Stimulated activated CD4-positive, alpha-beta T cell treated with anti-CD3 and anti-CD28 coated beads, Interleukin-4, amount 100 ng/mL, for 48 hours (primary cell): Measurements from ENCODE around the gene THSD4.

ENCODE experiments used
- DNase-seq, 2 donors: peaks; one replicate each; pipeline ENCODE4 v3.0.0-alpha.2; 2020; ENCODE audit warnings: low read depth in 2 of 2

THSD4 gene

GRCh38 chr15:71114887-71115566 is at the start of gene THSD4:
THSD4 (plus strand) TSS chr15:71115471.
- peak; percentile 55 to 59 for DNase-seq

- no peak for DNase-seq
Observed at GRCh38 chr15:71066983-71067382, 48.3 kb upstream of the THSD4 start.

GRCh38 chr15:71069693-71070092 is 45.6 kb upstream of the THSD4 start:
- no peak for DNase-seq

- DNase-seq, result no peak
Observed at GRCh38 chr15:71071529-71071928, 43.7 kb upstream of the THSD4 start.

GRCh38 chr15:71072423-71072822 is 42.8 kb upstream of the THSD4 start:
- no peak for DNase-seq

- DNase-seq, result no peak
Observed at GRCh38 chr15:71078506-71079207, 36.6 kb upstream of the THSD4 start.

- DNase-seq, result no peak
Observed at GRCh38 chr15:71079208-71080044, 35.8 kb upstream of the THSD4 start.

GRCh38 chr15:71080166-71080565 is 35.1 kb upstream of the THSD4 start:
- DNase-seq, result no peak

GRCh38 chr15:71080705-71081104 is 34.6 kb upstream of the THSD4 start:
- no peak for DNase-seq

GRCh38 chr15:71082803-71083202 is 32.5 kb upstream of the THSD4 start:
- DNase-seq, result no peak

GRCh38 chr15:71083349-71083748 is 31.9 kb upstream of the THSD4 start:
- DNase-seq, result no peak

GRCh38 chr15:71084264-71084663 is 31.0 kb upstream of the THSD4 start:
- DNase-seq, result no peak

GRCh38 chr15:71085809-71086208 is 29.5 kb upstream of the THSD4 start:
- no peak for DNase-seq

- no peak for DNase-seq
Observed at GRCh38 chr15:71088155-71088554, 27.1 kb upstream of the THSD4 start.

- DNase-seq, result no peak
Observed at GRCh38 chr15:71088683-71089082, 26.6 kb upstream of the THSD4 start.

- DNase-seq, result no peak
Observed at GRCh38 chr15:71089801-71090200, 25.5 kb upstream of the THSD4 start.

GRCh38 chr15:71091601-71092000 is 23.7 kb upstream of the THSD4 start:
- DNase-seq, result no peak

GRCh38 chr15:71092056-71092600 is 23.1 kb upstream of the THSD4 start:
- DNase-seq, result no peak

GRCh38 chr15:71093054-71094024 is 21.9 kb upstream of the THSD4 start:
- DNase-seq, result no peak

- no peak for DNase-seq
Observed at GRCh38 chr15:71094137-71094536, 21.1 kb upstream of the THSD4 start.

GRCh38 chr15:71096676-71097075 is 18.6 kb upstream of the THSD4 start:
- no peak for DNase-seq
